ENCODE measurements around the gene TIMD4. TPM values are rescaled to one million over a fixed set of nuclear protein-coding genes. Genes with fewer than 3 reads are reported as not detected.

The TIMD4 gene
- total and polyA plus RNA-seq, 9 of the 15 experiments (the other 6 are each of a cell fraction or from before 2014, with no cell fraction given), result not detected

GRCh38 chr5:156951359-156951758, 11.7 kb downstream of the TIMD4 start (continued):
- no peak for TF ChIP-seq PPARD (CRISPR knock-in tag; IDR thresholded peaks at IDR 0.05)
- no peak for TF ChIP-seq ZNF717 (CRISPR knock-in tag; IDR thresholded peaks at IDR 0.05)
- TF ChIP-seq SNIP1 (IDR thresholded peaks at IDR 0.05; ENCODE audit: low read depth), result no peak
- no peak for TF ChIP-seq SNRNP70 (optimal IDR thresholded peaks at IDR 0.05; ENCODE audit: low read depth, low read length)
- no peak for TF ChIP-seq E2F8 (IDR thresholded peaks at IDR 0.05; ENCODE audit: low read depth, partially characterized antibody)
- TF ChIP-seq HMG20A (CRISPR knock-in tag; conservative IDR thresholded peaks at IDR 0.05), result no peak

GRCh38 chr5:156950716-156951115, 12.3 kb downstream of the TIMD4 start:
- no peak overlapping the region for H3K27ac ChIP-seq (ENCODE audit: extremely low read depth, low read depth, low read length)
- no peak for FAIRE-seq
- TF ChIP-seq C11orf30 (IDR thresholded peaks at IDR 0.05; ENCODE audit: low read depth) (peak; percentile 31; the same call in 1 of the 2 replicates), ATF3 (IDR thresholded peaks at IDR 0.05) (no peak), ATF3 (CRISPR knock-in tag; conservative IDR thresholded peaks at IDR 0.05) (no peak), MAFF (IDR thresholded peaks at IDR 0.05; ENCODE audit: low read length) (peak; percentile 12; the same call in 1 of the 2 replicates), CREB5 (CRISPR knock-in tag; IDR thresholded peaks at IDR 0.05) (no peak), PRDM10 (IDR thresholded peaks at IDR 0.05; ENCODE audit: partially characterized antibody) (no peak), ZNF316 (IDR thresholded peaks at IDR 0.05) (peak; percentile 45; the same call in 1 of the 2 replicates)

More at GRCh38 chr5:156950716-156951115, 12.3 kb downstream of the TIMD4 start:
- H3K4me3 ChIP-seq, result no peak overlapping the region
- H2AFZ ChIP-seq (ENCODE audit: low read depth, low read length), result no peak overlapping the region
- no peaks in the 10 kb centered on the region for H3K79me2 ChIP-seq (ENCODE audit: control insufficient read depth, insufficient read depth, low read length)
- intact Hi-C loops (cut with micrococcal nuclease) (no loop called here), in situ Hi-C loops (cut with MboI) (no loop called here)
- DNase-seq (ENCODE audit: extremely low read depth in 1 of 4, low spot score in 3 of 4), result no peak
- no peaks in the 10 kb centered on the region for H3K9me3 ChIP-seq (replicated peaks; ENCODE audit: control insufficient read depth, insufficient read depth, low read depth, low read length)
- H4K20me1 ChIP-seq (replicated peaks; ENCODE audit: control insufficient read depth, insufficient read depth, low read length), result no peaks in the 10 kb centered on the region
- H3K4me2 ChIP-seq (ENCODE audit: insufficient read depth, low read length), result no peak overlapping the region
- no peaks in the 10 kb centered on the region for H3K4me1 ChIP-seq (replicated peaks in 1 of 2; ENCODE audit: control insufficient read depth in 2 of 2, insufficient read depth in 2 of 2, low read length in 2 of 2)
- no peaks in the 10 kb centered on the region for H3K9me1 ChIP-seq (ENCODE audit: control insufficient read depth, insufficient read depth, low read length)
- ATAC-seq, result no peak
- no TSS peak for BruUV-seq (replicated peaks)
- no peaks in the 10 kb centered on the region for H3K36me3 ChIP-seq (ENCODE audit: control insufficient read depth, insufficient read depth, low read length)
- ChIA-PET POLR2A (no interaction called here), CTCF (ENCODE audit: low intra/inter-chr PET ratio) (no interaction called here)
- 2% methylated on average over 3 of the region's 3 CpGs for WGBS (ENCODE audit: insufficient coverage, low coverage, missing lambda C conversion rate)
- no peaks in the 10 kb centered on the region for H3K27me3 ChIP-seq (ENCODE audit: control insufficient read depth in 2 of 2, insufficient read depth in 2 of 2, low read length in 2 of 2)
- H3K9ac ChIP-seq (ENCODE audit: insufficient read depth in 1 of 2, low read depth in 2 of 2, low read length in 2 of 2), result no peak overlapping the region
